Uterus (tissue), 4 donors: ENCODE results near the gene AUTS2. TPM values are rescaled to one million over a fixed set of nuclear protein-coding genes. Genes with fewer than 3 reads are reported as not detected.

Experiments used
- DNase-seq, 2 donors: peaks; one replicate each; pipeline ENCODE4 v3.0.0-alpha.2; 2019 to 2020
- H3K27ac ChIP-seq, 2 donors: fragments of 200-600 bp; sonication (generic); 1 replicate in 1 of 2; 2 replicates in 1 of 2; pipeline ENCODE4 v1.5.1; 2016 to 2018
- H3K27me3 ChIP-seq, 2 donors: fragments of 200-600 bp; sonication (generic); one replicate each; pipeline ENCODE4 v1.5.1; 2018 to 2019; ENCODE audit warnings: control low read depth in 1 of 2
- H3K36me3 ChIP-seq, 2 donors: fragments of 200-600 bp; sonication (generic); one replicate each; pipeline ENCODE4 v1.5.1; 2019; ENCODE audit warnings: control low read depth in 1 of 2
- H3K4me1 ChIP-seq, 2 donors: fragments of 200-600 bp; sonication (generic); one replicate each; pipeline ENCODE4 v1.5.1; 2018 to 2019; ENCODE audit warnings: control low read depth in 1 of 2
- H3K4me3 ChIP-seq, 2 donors: fragments of 200-600 bp; sonication (generic); 1 replicate in 1 of 2; 2 replicates in 1 of 2; pipeline ENCODE4 v1.5.1; 2018 to 2019; ENCODE audit warnings: mild to moderate bottlenecking in 1 of 2
- H3K9me3 ChIP-seq, 2 donors: fragments of 200-600 bp; sonication (generic); one replicate each; pipeline ENCODE4 v1.5.1; 2019; ENCODE audit warnings: control low read depth in 1 of 2
- POLR2A ChIP-seq, 2 donors: fragments of 450-650 bp; IDR thresholded peaks; one replicate each; pipeline ENCODE4 v1.6.1; 2016; ENCODE audit warnings: antibody characterized with exemption in 2 of 2, mild to moderate bottlenecking in 1 of 2, moderate library complexity in 1 of 2
- intact Hi-C: fragments of 100-400 bp; cut with DNase I; formaldehyde crosslinking; loops from one replicate; pipeline ENCODE4 v1.15.1; 2023; ENCODE audit warnings: low total_unique reads
- total RNA-seq, 4 donors: library from RNA; depleted of rRNA in 3 of 4; stranded (reverse); fragments of >200 nt in 3 of 4; gene quantifications; one replicate each; pipeline versions ENCODE4 v1.1.0 to v1.2.4, GENCODE V29; 2014 to 2023
- TF ChIP-seq, protein P1 (sequence below), 4 experiments: fragments of 200-600 bp in 2 of 4; fragments of 450-650 bp in 2 of 4; sonication (generic) in 2 of 4; IDR thresholded peaks; one replicate each; pipeline ENCODE4 v1.5.1; 2016 to 2019; ENCODE audit warnings: antibody characterized with exemption in 4 of 4, mild to moderate bottlenecking in 2 of 4, moderate library complexity in 1 of 4
- donor health status: DM: yes; HTN: yes; CAD: no.

The AUTS2 gene
- total RNA-seq, 4 donors from 2014 or later, result 10.5 to 58.2 (median 30.0) TPM

DNA sequence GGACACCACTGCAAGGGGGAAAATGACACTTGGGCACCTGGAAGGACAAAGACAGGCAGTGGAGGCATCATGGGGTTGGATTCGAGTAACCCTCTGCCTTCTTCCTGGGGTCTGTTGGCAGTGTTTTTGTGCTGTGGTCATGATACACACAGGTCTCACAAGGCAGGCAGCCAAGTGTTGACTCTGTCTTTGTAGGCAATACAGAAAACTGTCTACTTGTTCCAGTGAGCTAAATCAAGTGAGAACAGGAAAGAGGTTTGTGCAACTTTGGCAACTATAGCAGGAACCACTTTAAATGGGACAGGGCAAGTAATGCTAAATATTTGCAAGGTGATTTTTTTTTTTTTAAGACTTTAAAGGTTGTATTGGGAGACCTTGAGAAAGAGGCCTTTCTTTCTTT is 955.1 kb downstream of the AUTS2 start:
- Histone ChIP-seq H3K4me3 (no peak overlapping the region), H3K4me1 (no peaks in the 10 kb centered on the region), H3K27ac (no peak overlapping the region), H3K9me3 (no peaks in the 10 kb centered on the region), H3K36me3 (no peaks in the 10 kb centered on the region), H3K27me3 (no peaks in the 10 kb centered on the region)
- intact Hi-C loops, result no loop called here
- DNase-seq, result no peak
- TF ChIP-seq POLR2A (IDR thresholded peaks at IDR 0.05), result no peak
- TF ChIP-seq, protein P1, sequence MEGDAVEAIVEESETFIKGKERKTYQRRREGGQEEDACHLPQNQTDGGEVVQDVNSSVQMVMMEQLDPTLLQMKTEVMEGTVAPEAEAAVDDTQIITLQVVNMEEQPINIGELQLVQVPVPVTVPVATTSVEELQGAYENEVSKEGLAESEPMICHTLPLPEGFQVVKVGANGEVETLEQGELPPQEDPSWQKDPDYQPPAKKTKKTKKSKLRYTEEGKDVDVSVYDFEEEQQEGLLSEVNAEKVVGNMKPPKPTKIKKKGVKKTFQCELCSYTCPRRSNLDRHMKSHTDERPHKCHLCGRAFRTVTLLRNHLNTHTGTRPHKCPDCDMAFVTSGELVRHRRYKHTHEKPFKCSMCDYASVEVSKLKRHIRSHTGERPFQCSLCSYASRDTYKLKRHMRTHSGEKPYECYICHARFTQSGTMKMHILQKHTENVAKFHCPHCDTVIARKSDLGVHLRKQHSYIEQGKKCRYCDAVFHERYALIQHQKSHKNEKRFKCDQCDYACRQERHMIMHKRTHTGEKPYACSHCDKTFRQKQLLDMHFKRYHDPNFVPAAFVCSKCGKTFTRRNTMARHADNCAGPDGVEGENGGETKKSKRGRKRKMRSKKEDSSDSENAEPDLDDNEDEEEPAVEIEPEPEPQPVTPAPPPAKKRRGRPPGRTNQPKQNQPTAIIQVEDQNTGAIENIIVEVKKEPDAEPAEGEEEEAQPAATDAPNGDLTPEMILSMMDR (IDR thresholded peaks at IDR 0.05), result no peak

DNA sequence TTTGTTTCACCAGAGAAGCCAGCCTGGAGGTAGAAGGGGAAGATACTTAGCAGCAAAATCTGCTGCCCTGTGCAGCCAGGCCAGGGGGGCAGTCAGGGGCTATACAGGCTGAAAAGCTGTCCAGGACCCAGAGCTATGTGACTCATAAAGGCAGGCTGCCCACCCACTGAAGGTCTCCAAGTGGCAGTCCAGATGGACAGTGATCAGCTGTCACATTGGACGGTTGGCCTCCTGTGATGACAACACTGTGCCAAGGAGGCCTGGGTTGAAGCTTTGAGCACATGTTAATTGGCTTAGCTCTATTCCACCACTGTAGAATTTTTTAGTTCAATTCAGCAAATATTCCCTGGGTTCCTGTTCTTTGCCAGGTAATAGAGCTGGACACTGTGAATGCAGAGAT is 956.4 kb downstream of the AUTS2 start:
- intact Hi-C loops, result no loop called here
- H3K27me3 ChIP-seq, result no peaks in the 10 kb centered on the region
- no peak for TF ChIP-seq POLR2A (IDR thresholded peaks at IDR 0.05)
- TF ChIP-seq, protein P1 (IDR thresholded peaks at IDR 0.05), result no peak

DNA sequence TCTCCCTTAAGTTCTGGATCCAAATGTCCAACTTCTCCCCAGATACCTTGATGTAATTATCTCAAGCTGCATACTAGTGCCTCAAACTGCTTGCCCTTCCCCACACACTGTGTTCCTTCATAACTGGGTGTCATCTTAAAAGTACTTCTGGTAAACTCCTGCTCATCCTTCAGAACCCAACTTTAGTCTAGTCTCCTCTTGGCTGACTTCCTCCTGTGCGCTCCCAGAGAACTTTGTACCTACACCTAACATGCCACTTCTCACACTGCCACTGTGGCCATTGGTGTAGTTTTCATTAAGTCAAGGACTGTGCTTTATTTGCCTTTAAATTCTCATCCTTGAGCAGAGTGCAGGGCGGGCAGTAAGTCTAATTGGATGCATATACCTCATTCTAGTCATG is 958.5 kb downstream of the AUTS2 start:
- no peak overlapping the region for H3K27ac ChIP-seq
- H3K9me3 ChIP-seq, result no peaks in the 10 kb centered on the region
- intact Hi-C loops, result no loop called here
- no peaks in the 10 kb centered on the region for H3K27me3 ChIP-seq
- H3K4me3 ChIP-seq, result no peak overlapping the region
- no peaks in the 10 kb centered on the region for H3K4me1 ChIP-seq
- H3K36me3 ChIP-seq, result no peaks in the 10 kb centered on the region
- TF ChIP-seq, protein P1 (IDR thresholded peaks at IDR 0.05), result no peak
- no peak for TF ChIP-seq POLR2A (IDR thresholded peaks at IDR 0.05)
- no peak for DNase-seq

More for the DNA sequence above, 956.4 kb downstream of the AUTS2 start:
- Histone ChIP-seq H3K9me3 (no peaks in the 10 kb centered on the region), H3K4me3 (no peak overlapping the region), H3K4me1 (no peaks in the 10 kb centered on the region), H3K27ac (no peak overlapping the region), H3K36me3 (no peaks in the 10 kb centered on the region)
- no peak for DNase-seq

DNA sequence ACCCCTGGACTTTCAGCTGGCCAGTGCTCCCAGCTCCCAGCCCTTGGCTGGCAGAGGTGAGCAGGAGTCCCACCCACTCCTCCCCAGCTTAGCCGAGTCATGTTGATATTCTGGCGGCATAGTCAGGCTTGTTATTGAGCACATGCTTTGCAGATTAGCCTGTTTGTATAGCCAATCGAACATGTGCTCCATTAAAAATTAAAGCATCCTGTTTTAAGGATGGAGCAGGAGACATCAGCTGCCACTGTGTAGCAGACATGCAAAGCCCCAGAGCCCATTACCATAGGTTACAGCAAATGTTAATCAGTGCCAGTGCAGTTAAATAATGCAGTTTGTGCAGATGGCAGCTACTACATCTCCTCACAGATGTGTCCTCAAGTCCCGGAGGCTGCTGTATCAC is 959.1 kb downstream of the AUTS2 start:
- TF ChIP-seq, protein P1 (IDR thresholded peaks at IDR 0.05), result no peak
- no peak for TF ChIP-seq POLR2A (IDR thresholded peaks at IDR 0.05)
- Histone ChIP-seq H3K4me3 (no peak overlapping the region), H3K27ac (no peak overlapping the region), H3K9me3 (no peaks in the 10 kb centered on the region), H3K36me3 (no peaks in the 10 kb centered on the region), H3K4me1 (no peaks in the 10 kb centered on the region), H3K27me3 (no peaks in the 10 kb centered on the region)
- intact Hi-C loops, result no loop called here
- no peak for DNase-seq

DNA sequence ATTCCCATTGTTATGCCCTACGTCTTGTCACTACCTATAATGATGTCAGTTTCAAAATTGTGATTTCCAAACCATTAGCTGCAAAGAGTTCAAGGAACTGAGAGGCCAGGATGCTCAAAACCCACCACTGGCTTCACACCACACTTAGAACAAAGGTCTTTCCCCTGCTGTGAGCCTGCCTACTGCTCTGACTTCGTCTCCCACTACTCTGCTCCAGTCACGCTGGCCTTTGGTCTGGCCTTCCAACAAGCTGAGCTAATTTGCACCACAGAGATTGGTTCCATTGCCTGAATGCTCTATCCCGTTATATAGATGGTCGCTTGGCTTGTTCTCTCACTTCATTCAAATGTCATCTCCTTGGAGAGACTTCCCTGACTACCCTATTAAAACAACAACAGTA is 961.5 kb downstream of the AUTS2 start:
- H3K27me3 ChIP-seq, result no peaks in the 10 kb centered on the region
- intact Hi-C loops, result no loop called here
- no peak for TF ChIP-seq POLR2A (IDR thresholded peaks at IDR 0.05)
- DNase-seq, result no peak
- H3K4me1 ChIP-seq, result no peaks in the 10 kb centered on the region
- no peak overlapping the region for H3K27ac ChIP-seq
- H3K9me3 ChIP-seq, result no peaks in the 10 kb centered on the region
- H3K4me3 ChIP-seq, result no peak overlapping the region
- no peaks in the 10 kb centered on the region for H3K36me3 ChIP-seq

DNA sequence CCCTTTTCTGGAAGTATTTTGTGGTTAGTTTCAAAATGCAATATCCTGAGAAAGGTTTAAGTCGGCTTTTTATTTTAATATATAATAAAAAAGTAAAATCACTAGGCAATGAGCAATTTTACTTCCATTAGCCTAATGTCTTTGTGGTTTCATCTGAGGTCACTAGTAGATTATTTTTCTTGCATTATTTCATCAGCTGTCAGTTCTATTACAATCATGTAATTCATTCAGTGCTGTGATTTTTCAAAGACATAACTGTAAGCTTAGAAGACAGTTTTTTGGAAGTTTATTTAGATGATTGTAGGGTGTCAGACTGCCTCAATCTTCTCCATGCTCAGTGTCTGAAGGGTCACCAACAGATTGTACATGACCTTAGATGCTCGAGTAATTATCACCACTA is 965.7 kb downstream of the AUTS2 start:
- intact Hi-C loops, result no loop called here
- Histone ChIP-seq H3K4me3 (no peak overlapping the region), H3K9me3 (no peaks in the 10 kb centered on the region), H3K27me3 (no peaks in the 10 kb centered on the region), H3K4me1 (no peaks in the 10 kb centered on the region), H3K27ac (no peak overlapping the region), H3K36me3 (no peaks in the 10 kb centered on the region)
- TF ChIP-seq, protein P1 (IDR thresholded peaks at IDR 0.05), result no peak
- no peak for TF ChIP-seq POLR2A (IDR thresholded peaks at IDR 0.05)
- no peak for DNase-seq
